Suprapubic skin (tissue), 4 donors: ENCODE measurements around the gene GLCCI1. TPM values are rescaled to one million over a fixed set of nuclear protein-coding genes. Genes with fewer than 3 reads are reported as not detected.

Source experiments
- DNase-seq, 2 donors: peaks; one replicate each; pipeline ENCODE4 v3.0.0-alpha.2; 2019; ENCODE audit warnings: low spot score in 2 of 2
- H3K27ac ChIP-seq: fragments of 200-600 bp; sonication (generic); one replicate; pipeline ENCODE4 v1.5.1; 2019
- H3K27me3 ChIP-seq: fragments of 200-600 bp; sonication (generic); one replicate; pipeline ENCODE4 v1.5.1; 2019
- H3K36me3 ChIP-seq: fragments of 200-600 bp; sonication (generic); one replicate; pipeline ENCODE4 v1.5.1; 2019
- H3K4me1 ChIP-seq: fragments of 200-600 bp; sonication (generic); one replicate; pipeline ENCODE4 v1.5.1; 2019
- H3K4me3 ChIP-seq: fragments of 200-600 bp; sonication (generic); one replicate; pipeline ENCODE4 v1.5.1; 2019; ENCODE audit warnings: mild to moderate bottlenecking
- H3K9me3 ChIP-seq: fragments of 200-600 bp; sonication (generic); one replicate; pipeline ENCODE4 v1.5.1; 2019
- EP300 ChIP-seq: sonication (generic); formaldehyde crosslinking; IDR thresholded peaks from one replicate; pipeline ENCODE4 v1.6.1; 2017; ENCODE audit warnings: antibody characterized with exemption
- POLR2A ChIP-seq, 2 donors: fragments of 450-650 bp; IDR thresholded peaks; one replicate each; pipeline ENCODE4 v1.6.1; 2017; ENCODE audit warnings: antibody characterized with exemption in 2 of 2, mild to moderate bottlenecking in 2 of 2, moderate library complexity in 2 of 2
- POLR2AphosphoS5 ChIP-seq, 3 donors: sonication (generic); formaldehyde crosslinking; IDR thresholded peaks; one replicate each; pipeline ENCODE4 v1.6.1; 2017; ENCODE audit warnings: antibody characterized with exemption in 3 of 3
- WGBS: methylation state at CpG from one replicate; pipeline ENCODE4 v1.1.5; 2018; 5-methylcytosine and 5-hydroxymethylcytosine counted together
- total RNA-seq, 4 donors: library from RNA; depleted of rRNA; stranded (reverse); fragments of >200 nt; gene quantifications; one replicate each; pipeline ENCODE4 v1.1.0, GENCODE V29; 2016
- TF ChIP-seq, protein P1 (sequence below), 2 donors: fragments of 200-600 bp in 1 of 2; fragments of 450-650 bp in 1 of 2; sonication (generic) in 1 of 2; IDR thresholded peaks; one replicate each; pipeline ENCODE4 v1.5.1; 2016 to 2019; ENCODE audit warnings: antibody characterized with exemption in 2 of 2, mild to moderate bottlenecking in 1 of 2, moderate library complexity in 1 of 2

Gene GLCCI1
- total RNA-seq, 4 donors from 2014 or later: 17.1 to 37.7 (median 23.6) TPM

DNA sequence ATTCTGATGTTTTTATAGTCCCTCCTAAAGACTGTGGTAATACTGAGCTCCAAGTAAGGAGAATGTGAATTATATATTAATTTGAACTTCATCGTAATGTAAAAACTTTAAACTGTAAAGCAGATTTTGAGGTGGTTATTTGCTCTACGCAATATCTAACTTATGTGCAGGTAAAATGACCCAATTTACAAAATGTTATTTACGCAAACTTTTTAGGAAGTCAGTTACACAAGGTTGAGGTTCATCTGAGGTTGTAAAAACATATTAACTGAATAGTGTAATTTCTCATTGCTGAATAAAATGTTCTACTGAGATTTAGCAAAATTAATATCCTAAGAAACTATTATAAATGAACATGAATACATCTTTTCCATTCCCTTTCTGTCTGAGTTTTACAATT lies 15.8 kb downstream of the GLCCI1 start:
- Histone ChIP-seq H3K27me3 (no peaks in the 10 kb centered on the region), H3K4me3 (no peak overlapping the region), H3K27ac (no peak overlapping the region), H3K4me1 (peaks cover under 1% of the 10 kb centered on the region), H3K36me3 (no peaks in the 10 kb centered on the region), H3K9me3 (no peaks in the 10 kb centered on the region)
- TF ChIP-seq EP300 (no peak), POLR2AphosphoS5 (IDR thresholded peaks at IDR 0.05) (no peak), POLR2A (IDR thresholded peaks at IDR 0.05) (no peak)
- TF ChIP-seq, protein P1, sequence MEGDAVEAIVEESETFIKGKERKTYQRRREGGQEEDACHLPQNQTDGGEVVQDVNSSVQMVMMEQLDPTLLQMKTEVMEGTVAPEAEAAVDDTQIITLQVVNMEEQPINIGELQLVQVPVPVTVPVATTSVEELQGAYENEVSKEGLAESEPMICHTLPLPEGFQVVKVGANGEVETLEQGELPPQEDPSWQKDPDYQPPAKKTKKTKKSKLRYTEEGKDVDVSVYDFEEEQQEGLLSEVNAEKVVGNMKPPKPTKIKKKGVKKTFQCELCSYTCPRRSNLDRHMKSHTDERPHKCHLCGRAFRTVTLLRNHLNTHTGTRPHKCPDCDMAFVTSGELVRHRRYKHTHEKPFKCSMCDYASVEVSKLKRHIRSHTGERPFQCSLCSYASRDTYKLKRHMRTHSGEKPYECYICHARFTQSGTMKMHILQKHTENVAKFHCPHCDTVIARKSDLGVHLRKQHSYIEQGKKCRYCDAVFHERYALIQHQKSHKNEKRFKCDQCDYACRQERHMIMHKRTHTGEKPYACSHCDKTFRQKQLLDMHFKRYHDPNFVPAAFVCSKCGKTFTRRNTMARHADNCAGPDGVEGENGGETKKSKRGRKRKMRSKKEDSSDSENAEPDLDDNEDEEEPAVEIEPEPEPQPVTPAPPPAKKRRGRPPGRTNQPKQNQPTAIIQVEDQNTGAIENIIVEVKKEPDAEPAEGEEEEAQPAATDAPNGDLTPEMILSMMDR (IDR thresholded peaks at IDR 0.05): no peak
- no peak for DNase-seq
- 82% methylated on average over 3 of the region's 3 CpGs for WGBS

GRCh38 chr7:7988706-7989105 lies 20.1 kb downstream of the GLCCI1 start:
- Histone ChIP-seq H3K4me3 (no peak overlapping the region), H3K27ac (no peak overlapping the region), H3K36me3 (no peaks in the 10 kb centered on the region), H3K4me1 (peaks cover 7% of the 10 kb centered on the region), H3K9me3 (peaks cover 6% of the 10 kb centered on the region), H3K27me3 (no peaks in the 10 kb centered on the region)
- no peak for TF ChIP-seq EP300
- TF ChIP-seq POLR2AphosphoS5 (IDR thresholded peaks at IDR 0.05): no peak
- TF ChIP-seq POLR2A (IDR thresholded peaks at IDR 0.05): no peak
- TF ChIP-seq, protein P1 (IDR thresholded peaks at IDR 0.05): no peak
- no peak for DNase-seq

DNA sequence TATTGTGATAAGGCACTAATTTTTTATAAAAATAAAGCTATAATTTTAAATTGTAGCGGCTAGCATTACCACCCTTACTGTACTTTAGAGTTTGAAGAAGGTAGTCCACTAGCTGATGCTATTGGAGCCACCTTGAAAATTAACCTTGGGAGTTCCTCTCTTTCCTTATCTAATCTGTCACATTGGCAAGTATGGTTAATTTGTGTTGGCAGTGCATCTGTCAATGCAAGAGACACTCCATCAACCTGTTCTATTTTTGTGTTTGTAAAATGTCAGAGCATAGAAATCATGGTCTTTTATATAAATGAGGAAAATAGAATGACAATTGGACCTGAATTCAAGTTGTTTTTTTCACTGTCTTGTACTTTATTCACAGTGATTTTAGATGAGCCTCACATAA lies 20.5 kb downstream of the GLCCI1 start:
- Histone ChIP-seq H3K4me1 (peaks cover 7% of the 10 kb centered on the region), H3K4me3 (no peak overlapping the region), H3K9me3 (peaks cover 6% of the 10 kb centered on the region), H3K27ac (no peak overlapping the region), H3K27me3 (no peaks in the 10 kb centered on the region), H3K36me3 (no peaks in the 10 kb centered on the region)
- no peak for DNase-seq
- WGBS: 93% methylated on average over 1 of the region's 1 CpG
- TF ChIP-seq POLR2AphosphoS5 (IDR thresholded peaks at IDR 0.05) (no peak), POLR2A (IDR thresholded peaks at IDR 0.05) (no peak), EP300 (no peak)
- TF ChIP-seq, protein P1 (IDR thresholded peaks at IDR 0.05): no peak

DNA sequence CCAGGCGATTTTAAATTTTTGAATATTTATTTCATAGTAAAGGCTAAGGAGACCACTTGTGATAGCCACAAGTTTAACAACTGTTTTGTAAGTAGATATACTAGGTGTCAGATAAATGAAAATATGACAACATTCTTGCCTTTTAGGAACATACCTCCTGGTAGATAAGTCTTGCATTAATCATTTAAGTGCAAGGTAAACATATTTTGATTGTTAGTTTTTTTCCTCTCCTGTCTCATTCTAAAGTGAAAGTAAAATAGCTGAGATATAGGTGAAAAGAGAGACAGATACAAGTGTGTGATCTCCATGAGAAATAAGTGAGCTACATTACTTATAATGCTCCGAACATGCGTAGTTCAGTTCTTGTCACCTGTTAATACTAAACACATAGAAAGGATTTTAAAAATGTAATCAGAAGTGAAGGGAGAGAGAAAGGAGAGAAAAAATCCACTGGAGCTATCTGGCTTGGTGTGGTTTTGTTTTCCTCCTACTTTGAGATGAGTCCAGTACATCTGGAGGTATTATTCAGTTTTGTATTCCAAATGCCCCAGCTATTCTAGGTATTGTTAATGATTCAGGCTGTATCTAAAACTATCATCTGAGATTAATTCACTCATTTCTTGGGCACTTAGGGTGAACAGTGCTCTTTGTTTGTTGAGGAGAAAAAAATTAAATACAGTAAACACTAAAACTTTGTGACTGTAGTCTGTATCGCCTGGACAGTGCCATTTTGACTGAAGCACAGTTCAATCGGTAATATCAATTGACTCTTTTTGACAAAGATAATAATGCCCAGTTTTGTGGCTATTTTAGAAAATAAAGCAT lies 21.2 kb downstream of the GLCCI1 start:
- WGBS: 77% methylated on average over 5 of the region's 5 CpGs
- no peaks in the 10 kb centered on the region for H3K36me3 ChIP-seq
- no peaks in the 10 kb centered on the region for H3K27me3 ChIP-seq
- peaks cover 6% of the 10 kb centered on the region for H3K9me3 ChIP-seq
- DNase-seq: no peak
- H3K4me1 ChIP-seq: peaks cover 7% of the 10 kb centered on the region
- TF ChIP-seq POLR2AphosphoS5 (IDR thresholded peaks at IDR 0.05) (no peak), POLR2A (IDR thresholded peaks at IDR 0.05) (no peak), EP300 (no peak)
- TF ChIP-seq, protein P1 (IDR thresholded peaks at IDR 0.05): no peak
- H3K27ac ChIP-seq: no peak overlapping the region
- peak overlapping the region; percentile 14 for H3K4me3 ChIP-seq

DNA sequence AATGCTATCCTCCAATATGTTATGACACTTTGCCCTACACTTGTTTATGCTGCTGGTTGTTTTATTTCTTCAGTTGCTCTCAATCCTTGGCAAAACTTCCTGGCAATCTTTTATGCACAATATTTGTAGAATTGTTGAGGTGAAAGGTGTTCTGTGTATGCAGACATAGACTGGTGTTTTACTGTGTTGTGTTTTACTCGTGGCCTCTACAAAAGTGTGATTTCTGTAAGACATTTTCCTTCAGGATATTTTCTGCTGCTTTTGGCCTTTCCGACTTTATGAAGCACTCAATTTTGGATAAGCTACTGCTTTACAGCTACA lies 21.8 kb downstream of the GLCCI1 start:
- DNase-seq: no peak
- H3K4me1 ChIP-seq: peaks cover 7% of the 10 kb centered on the region
- no peak overlapping the region for H3K27ac ChIP-seq
- peaks cover 6% of the 10 kb centered on the region for H3K9me3 ChIP-seq
- no peak for TF ChIP-seq POLR2AphosphoS5 (IDR thresholded peaks at IDR 0.05)
- TF ChIP-seq EP300: no peak
- TF ChIP-seq, protein P1 (IDR thresholded peaks at IDR 0.05): no peak
- TF ChIP-seq POLR2A (IDR thresholded peaks at IDR 0.05): no peak
- no peak overlapping the region for H3K4me3 ChIP-seq
- H3K27me3 ChIP-seq: no peaks in the 10 kb centered on the region
- 86% methylated on average over 2 of the region's 2 CpGs for WGBS
- H3K36me3 ChIP-seq: no peaks in the 10 kb centered on the region
